GM18502 (cell line): ENCODE results near the gene ANKRD9.
A peak's percentile ranks its signal among the peaks of the same experiment; 100 is the strongest.
"Not testable (repeated sequence)": the region's sequence is repeated elsewhere in the genome, so short reads cannot be mapped to it uniquely, and the experiment has no call there.

Source experiments
- ATAC-seq: cut with Tn5 transposase; IDR thresholded peaks from one replicate; pipeline ENCODE4 v1.9.1; 2021; ENCODE audit warnings: mild to moderate bottlenecking; ENCODE audit not compliant: unreplicated experiment, poor library complexity

The ANKRD9 gene

DNA sequence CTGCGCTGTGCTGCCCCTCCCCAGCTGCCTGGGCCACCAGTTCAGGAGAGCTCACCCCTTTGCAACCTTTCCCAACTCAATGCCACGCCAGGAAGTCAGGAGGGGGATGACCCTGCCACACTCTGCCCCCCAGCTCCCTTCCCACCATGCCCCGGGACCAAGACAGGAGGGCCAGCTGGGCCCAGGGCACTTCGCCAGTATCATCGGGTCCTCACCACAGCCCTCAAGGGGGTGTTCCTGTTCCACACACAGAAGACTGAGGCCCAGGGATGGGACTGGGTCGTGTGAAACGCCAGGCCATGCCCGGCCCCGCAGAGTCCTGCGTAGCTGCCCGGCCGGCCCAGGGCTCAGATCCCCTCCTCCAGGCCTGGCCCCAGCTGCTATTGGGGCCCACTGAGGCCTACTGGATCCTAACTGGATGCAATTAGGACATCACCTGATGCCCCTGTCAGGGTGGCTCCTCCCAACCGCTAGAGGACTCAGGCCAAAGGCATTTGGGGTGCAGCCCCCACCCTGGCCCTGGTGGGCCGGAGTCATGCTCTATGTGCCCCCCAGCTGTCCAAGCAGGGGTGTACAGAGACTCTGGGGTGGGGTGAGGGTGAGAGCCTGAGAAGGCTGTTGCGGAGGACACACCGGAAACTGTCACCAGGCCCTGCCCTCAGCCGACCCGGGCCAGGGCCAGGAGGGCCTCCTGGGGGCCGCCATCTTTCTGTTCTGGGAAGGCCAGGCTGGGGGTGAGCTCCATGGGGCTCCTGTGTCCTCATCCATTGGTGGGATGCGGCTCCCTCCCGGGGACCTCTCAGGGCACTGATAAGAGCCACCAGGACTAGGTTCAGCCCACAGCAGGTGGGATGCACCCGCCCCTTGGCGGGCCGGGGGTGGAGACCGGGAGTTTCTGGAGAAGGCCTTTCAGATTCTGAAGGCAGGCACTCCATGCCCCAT, 29.3 kb upstream of the ANKRD9 start:
- ATAC-seq = no peak

DNA sequence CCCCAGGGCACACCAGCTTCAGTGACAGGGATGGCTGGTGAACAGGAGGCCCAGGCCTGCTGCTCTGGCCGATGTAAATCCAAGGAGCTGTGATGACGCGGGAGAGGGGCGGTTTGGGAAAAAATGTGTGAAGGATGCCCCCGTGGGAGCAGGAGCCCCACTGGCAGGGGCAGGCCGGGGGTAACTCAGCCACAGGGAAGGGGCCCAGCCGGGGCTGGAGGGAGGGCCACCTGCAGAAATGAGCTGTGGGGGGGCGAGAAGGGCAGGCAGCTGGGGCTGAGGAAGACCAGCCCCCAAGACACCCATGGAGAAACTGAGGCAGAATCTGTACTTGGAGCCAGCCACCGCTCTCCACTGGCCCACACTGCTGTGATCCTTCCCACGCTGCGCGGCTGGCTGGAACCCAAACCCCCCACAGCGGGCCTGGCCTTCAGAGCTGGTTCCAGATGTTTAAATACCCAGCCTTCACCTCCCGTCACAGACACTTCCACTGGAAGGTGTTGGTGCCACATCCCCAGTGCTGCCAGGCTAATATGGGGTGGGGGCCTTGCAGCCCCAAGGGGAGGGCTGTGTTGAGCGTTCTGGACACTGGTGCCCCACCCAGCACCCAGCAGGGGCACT, 28.5 kb upstream of the ANKRD9 start:
- no peak for ATAC-seq

DNA sequence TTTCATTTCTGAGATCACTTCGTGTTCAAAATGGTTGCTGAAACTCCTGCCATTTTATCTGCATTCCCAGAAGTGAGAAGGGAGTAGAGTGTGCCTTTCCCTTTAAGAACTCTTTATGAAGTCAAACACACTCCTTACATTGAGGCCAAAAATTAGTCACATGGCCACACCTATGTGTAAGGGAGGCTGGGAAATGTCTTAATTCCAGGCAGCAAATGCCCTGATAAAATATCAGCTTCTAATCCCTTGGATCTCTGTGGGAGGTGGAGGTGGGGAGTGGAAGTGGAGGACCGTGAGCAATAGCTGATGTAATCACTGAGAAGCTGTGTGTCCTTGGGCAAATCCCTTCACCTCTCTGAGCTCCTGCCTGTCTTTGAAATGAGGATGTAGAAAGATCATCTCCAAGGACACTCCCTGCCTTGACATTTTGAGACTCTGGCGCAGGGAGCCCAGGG, 22.7 kb upstream of the ANKRD9 start:
- ATAC-seq = no peak

DNA sequence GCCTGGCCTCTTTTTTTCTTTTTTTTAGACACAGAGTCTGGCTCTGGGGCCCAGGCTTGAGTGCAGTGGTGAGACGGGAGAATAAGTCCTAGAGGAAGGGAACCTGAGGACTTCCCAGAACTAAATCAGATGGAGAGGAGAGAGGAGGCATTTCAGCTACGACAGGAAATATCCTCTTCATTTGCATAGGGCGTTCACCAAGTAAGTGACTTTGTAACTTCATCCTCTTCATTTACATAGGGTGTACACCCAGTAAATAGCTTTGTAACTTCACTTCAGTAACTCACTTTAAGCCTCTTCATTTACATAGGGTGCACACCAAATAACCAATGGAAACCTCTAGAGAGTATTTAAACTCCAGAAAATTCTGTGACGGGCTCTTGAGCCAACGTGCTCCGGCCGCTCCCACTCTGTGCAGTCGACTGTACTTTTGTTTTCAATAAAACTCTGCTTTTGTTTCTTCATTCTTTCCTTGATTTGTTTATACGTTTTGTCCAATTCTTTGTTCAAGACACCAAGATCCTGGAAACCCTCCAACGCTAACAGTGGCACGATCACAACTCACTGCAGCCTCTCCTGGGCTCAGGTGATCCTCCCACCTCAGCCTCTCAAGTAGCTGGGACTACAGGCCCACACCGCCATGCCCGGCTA, 21.4 kb upstream of the ANKRD9 start:
- no peak for ATAC-seq

DNA sequence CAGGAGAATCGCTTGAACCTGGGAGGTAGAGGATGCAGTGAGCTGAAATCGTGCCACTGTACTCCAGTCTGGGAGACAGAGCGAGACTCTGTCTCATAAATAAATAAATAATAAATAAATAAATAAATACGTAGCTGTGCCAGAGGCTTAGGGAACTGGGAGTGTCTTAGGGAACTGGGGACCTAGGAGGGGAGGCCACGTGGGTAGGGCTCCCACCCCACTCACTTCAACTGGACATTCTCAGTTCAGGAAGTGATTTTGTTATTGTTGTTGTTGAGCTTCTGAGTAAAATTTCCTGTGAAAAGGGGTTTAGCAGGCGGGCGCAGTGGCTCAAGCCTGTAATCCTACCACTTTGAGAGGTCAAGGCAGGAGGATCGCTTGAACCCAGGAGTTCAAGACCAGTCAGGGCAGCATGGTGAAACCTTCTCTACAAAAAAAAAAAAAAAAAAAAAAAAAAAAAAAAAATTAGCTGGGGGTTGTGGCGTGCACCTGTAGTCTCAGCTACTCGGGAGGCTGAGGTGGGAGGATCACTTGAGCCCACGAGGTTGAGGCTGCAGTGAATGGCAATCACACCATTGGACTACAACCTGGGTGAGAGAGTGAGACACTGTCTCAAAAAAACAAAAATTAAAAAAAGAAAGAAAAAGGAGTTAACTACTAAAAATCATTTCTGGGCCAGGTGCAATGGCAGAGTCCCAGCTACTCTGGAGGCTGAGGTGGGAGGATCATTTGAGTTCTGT, 19.0 kb upstream of the ANKRD9 start:
- no peak for ATAC-seq

DNA sequence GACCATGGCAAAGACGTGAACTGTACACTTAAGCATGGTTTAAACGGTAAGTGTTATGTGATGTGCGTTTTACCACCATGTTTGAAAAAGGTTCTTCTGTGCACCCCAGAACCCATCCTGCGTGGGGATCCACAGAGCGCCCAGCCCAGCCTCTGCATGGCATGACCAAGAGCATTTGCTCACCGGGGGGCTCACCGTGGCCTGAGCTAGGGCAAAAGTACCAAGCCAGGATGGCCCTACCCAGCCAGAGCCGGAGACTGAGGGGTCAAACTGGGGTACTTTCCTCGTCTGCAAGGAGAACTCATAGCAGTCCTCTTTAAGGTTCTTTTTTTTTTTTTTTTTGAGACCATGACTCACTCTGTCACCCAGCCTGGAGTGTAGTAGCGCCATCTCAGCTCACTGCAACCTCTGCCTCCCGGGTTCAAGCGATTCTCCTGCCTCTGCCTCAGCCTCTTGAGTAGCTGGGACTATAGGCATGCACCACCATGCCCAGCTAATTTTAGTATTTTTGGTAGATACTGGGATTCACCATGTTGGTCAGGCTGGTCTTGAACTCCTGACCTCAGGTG, 16.4 kb upstream of the ANKRD9 start:
- ATAC-seq = no peak

DNA sequence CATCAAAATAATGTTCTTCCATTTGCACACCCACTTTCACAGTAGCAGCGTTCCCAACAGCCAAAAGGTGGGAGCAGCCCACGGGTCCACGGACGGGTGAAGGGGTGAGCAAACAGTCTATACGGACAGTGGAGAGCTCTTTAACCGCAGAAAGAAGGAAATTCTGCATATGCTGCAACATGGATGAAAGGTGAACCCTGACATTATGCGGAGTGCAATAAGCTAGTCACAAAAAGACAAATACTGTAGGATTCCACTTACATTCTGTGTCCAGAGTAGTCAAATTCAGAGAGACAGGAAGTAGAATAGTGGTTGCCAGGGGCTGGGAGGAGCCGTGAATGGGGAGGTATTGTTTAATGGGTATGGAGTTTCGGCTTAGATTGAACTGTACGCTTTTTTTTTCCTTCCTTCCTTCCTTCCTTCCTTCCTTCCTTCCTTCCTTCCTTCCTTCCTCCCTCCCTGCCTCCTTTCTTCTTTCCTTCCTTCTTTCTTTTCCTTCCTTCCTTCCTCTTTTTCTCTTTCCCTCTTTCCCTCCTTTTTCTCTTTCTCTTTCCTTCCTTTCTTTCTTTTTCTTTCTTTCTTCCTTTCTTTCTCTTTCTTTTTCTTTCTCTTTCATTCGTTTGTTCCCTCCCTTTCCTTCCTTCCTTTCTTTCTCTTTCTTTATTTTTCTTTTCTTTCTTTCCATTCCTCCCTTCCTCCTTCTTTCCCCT, 15.8 kb upstream of the ANKRD9 start:
- peak; percentile 17 for ATAC-seq

DNA sequence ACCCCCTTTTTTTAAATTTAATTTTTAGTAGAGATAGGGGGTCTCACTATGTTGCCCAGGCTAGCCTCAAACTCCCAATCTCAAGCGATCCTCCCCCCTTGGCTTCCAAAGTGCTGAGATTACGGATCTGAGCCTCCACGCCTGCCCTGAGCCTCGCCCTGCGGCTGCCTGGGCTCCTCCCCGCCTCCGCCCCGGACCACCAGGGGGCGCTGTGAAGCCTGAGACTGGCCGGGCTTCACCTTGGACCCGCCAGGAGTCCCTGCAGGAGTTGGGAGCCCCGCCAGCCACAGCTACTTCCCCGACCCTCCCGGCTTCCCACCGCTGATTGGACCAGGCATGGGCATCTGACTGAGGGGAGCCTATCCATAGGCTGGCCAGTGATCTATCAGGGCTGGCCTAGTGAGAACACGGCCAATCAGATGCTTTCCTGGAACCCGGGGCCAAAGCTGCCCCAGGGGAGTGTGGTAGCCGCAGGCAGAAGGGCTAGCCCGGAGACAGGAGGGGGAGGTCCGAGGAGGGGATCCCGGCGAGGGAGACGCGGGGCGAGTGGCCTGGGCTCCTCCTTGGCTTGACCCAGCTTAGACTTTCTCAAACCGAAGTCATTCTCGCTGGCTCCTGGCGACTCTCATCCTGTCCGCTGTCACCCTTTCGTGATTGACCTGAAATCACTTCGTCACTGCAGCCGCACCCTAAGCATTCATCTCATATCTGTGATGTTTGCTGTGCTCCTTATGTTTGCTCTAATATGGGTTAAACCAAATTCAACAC, 15.1 kb upstream of the ANKRD9 start:
- peak; percentile 97 for ATAC-seq

DNA sequence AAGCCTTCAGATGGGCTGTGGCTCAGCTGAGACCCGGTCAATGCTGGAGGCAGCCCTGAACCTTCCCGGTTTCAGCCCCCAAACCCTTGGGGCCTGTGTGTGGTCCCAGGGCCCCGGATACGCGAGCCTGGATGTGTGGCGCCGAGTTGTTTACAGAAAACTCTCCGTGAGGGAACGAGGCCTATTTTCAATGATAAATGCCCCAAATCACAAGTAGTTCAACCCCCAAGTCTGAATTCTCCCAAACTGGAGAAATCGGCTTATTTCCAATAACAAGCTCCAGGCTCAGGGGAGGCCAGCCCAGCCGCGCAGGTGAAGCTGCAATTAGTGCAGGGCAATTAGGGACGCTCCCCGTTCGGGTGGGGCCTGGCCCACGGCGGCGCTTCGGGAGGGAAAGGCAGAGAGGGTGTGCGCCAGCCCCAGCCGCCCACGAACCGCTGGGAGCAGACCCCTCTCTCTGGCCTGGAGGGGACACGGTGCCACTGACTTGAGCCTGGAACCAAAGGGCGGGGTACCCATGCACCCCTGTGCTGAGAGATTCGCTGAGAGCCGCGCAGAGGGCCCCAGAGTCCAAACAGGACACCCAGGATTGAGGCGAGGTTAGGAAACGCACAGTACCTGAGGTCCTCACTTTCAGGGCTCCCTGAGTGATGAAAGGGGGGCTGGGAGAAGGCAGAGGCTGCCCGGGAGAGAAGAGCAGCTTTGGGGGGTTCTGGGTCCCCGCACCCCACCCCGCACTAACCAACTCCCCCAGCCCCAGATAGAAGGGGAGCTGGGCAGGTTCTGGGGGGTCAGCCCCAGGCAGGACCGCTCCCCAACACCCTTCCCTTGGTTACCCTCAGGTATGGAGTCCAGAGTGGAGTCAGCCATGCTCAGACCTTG, 14.2 kb upstream of the ANKRD9 start:
- ATAC-seq = peak; percentile 1

DNA sequence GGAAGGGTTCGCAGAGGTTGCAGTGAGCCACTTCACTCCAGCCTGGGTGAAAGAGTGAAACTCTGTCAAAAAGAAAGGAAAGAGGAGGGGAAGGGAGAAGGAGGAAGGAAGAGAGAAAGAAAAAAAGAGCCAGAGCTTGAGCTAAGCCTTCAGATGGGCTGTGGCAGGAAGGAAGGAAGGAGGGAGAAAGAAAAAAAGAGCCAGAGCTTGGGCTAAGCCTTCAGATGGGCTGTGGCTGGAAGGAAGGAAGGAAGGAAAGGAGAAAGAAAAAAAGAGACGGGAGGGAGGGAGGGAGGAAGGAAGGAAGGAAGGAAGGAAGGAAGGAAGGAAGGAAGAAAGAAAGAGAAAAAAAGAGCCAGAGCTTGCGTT, 13.6 kb upstream of the ANKRD9 start:
- no peak for ATAC-seq

DNA sequence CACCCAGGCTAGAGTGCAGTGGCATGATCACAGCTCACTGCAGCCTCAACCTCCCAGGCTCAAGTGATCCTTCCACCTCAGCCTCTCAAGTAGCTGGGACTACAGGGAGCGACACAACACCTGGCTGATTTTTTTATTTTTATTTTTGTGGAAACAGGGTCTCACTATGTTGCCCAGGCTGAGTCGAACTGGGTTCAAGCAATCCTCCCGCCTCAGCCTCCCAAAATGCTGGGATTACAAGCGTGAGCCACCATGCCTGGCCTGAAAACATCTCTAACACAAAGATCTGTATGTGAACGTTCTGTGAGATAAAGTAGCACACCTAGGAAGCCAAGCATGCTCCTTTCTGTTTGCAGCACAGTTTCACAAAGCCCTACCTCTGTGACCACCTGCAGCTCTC, 10.1 kb upstream of the ANKRD9 start:
- ATAC-seq = not testable (repeated sequence)

DNA sequence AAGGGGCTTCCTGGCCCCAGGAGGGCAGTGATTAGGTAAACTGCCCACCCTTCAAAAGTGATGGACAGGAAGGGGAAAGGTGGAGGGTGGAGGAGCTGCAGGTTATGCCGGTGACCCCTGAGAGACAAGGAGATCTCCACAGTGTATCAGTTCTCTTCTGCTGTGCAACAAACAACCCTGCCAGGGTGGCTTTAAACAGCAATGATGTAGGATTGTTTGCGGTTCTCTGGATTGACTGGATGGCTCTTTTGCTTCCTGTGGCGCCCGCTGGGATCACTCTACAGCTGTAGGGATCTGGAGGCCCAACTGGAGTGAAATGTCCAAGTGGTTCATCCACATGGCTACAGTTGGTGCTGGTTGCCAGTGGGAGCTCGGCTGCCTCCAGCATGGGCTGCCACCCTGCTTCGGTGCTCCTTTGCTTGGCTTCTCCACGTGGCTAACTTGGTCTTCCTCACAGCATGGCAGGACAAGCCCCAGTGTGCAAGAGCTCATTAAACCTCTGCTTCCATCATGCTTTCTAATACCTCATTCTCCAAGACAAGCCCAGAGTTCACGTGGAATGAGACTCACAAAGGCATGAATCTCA, 8.6 kb upstream of the ANKRD9 start:
- ATAC-seq = no peak

DNA sequence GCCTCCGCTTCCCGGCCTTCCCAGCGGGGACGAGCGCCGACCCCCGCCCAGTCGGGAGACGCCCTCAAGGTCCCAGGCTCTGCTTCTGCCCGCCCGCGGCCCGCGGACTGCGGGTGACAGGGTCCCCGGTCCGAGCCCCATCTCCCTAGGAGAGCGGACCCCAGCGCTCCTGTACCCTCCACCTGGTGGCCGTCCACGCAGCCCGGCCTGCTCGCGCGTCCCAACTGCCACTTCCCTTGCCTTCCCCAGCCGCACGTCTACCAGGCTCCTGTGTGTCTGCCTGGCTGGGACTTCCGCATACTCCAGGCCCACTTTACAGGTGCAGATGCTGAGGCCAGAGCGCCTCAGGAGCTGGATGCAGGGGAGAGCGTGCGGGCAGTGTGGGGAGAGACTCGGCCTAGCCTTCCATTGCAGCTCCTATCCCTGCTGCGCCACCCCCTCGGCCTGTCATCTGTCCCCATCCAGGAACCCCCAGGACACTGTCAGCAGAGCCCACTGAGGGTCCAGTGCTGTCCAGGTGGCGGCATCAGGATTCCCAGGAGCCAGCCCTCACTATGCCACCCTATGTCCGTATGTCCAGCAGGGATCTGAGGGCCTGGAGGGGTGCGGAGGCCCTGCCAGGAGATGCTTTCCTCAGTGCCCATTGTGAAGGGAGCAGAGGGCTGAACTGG, 8.0 kb upstream of the ANKRD9 start:
- ATAC-seq = peak; percentile 33

DNA sequence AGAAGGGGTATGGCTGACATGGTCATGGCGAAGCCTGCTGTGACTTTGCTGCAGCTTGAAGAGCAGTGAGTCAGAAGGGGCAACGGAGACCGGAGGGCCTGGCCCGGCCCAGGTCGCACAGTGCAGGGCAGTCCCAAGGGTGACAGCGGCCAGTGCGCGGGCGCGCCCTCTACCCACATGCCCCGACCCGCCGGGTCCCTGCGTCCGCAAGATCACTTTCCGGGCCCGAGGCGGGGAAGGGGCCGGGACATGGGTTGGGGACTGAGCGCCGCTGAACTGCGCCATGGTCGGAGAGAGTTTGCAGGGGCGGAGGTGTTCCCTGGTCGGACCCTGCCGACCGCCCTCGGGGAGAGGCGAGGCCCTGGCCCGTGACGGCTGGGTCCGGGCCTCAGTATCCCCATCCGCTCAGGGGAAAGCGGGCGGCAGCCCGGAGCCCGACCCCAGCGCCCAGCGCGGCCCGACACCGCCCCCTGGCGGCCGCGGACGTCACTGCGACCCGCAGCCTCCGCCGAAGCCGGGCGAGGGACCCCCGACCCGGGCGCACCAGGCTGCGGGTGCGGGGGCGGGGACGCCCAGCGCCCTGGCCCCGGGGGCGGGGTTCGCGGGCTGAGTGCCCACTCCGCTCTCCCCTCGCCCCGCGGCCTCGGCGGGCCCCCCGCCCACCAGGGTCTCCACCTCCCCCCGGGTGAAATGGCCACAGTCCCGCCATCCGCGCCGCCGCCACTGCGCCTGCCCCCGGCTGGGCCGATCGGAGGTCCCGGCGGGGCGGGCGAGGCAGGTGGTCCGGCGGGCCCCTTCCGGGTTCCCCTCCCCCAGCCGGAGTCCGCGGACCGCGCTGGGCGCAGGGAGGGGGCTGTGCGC, 7.2 kb upstream of the ANKRD9 start:
- ATAC-seq = peak; percentile 74

DNA sequence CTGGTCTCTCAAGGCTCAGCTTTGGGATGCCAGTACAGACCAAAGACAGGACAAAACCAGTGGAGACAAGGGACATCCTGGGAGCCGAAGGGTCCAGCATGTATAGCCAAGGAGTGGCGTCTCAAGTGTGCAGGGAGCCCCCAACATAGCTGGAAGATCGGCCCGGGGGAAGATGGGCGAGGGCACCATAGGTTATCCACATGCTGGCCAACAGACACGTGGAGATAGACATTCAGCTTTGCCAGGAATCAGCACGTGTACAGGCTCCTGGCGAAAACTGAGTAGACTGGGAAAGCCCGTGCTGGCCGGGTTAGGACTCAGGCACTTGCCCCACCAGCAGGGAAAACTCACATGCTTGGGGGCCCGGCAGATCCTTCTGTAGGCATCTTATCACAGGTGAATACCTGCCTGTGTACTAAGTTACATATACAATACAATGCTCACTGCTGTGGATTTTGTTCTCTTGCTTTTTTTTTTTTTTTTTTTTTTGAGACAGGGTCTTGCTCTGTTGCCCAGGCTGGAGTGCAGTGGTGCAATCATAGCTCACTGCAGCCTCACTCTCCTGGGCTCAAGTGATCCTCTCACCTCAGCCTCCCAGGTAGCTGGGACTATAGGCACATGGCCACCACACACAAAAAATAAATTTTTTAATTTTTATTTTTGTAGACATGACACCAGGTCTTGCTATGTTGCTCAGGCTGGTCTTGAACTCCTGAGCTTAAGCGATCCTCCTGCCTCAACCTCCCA, 5.6 kb upstream of the ANKRD9 start:
- no peak for ATAC-seq
